SHP77 treated with DMSO at 0.1 percent for 48 hours (cell line): ENCODE results near the gene CPAMD8.
"Not testable (repeated sequence)": the region's sequence is repeated elsewhere in the genome, so short reads cannot be mapped to it uniquely, and the experiment has no call there.

ENCODE experiments used
- DNase-seq: peaks from one replicate; lab custom pipeline; 2025; lab: John Stamatoyannopoulos, UW

Gene CPAMD8

GRCh38 chr19:17037966-17038500 lies 11.4 kb upstream of the CPAMD8 start:
- DNase-seq: no peak

GRCh38 chr19:17037184-17037583 lies 10.6 kb upstream of the CPAMD8 start:
- no peak for DNase-seq

GRCh38 chr19:17036640-17037039 lies 10.0 kb upstream of the CPAMD8 start:
- no peak for DNase-seq

- DNase-seq: no peak
Measured at GRCh38 chr19:17035842-17036424, 9.3 kb upstream of the CPAMD8 start.

GRCh38 chr19:17031741-17032140 lies 5.1 kb upstream of the CPAMD8 start:
- DNase-seq: no peak

- DNase-seq: no peak
Measured at GRCh38 chr19:17027535-17027975, 945 bp upstream of the CPAMD8 start.

- no peak for DNase-seq
Measured at GRCh38 chr19:17025991-17026658, 485 bp downstream of the CPAMD8 start.

- no peak for DNase-seq
Measured at GRCh38 chr19:17025361-17025760, 1.2 kb downstream of the CPAMD8 start.

- DNase-seq: not testable (repeated sequence)
Measured at GRCh38 chr19:17024941-17025340, 1.7 kb downstream of the CPAMD8 start.

GRCh38 chr19:17023805-17024204 lies 2.8 kb downstream of the CPAMD8 start:
- no peak for DNase-seq

- no peak for DNase-seq
Measured at GRCh38 chr19:17022738-17023137, 3.9 kb downstream of the CPAMD8 start.

GRCh38 chr19:17021793-17022590 lies 4.6 kb downstream of the CPAMD8 start:
- DNase-seq: no peak

- no peak for DNase-seq
Measured at GRCh38 chr19:17021328-17021727, 5.3 kb downstream of the CPAMD8 start.

- DNase-seq: no peak
Measured at GRCh38 chr19:17020823-17021222, 5.8 kb downstream of the CPAMD8 start.

GRCh38 chr19:17020385-17020784 lies 6.2 kb downstream of the CPAMD8 start:
- DNase-seq: peak; percentile 6

GRCh38 chr19:17014212-17014861 lies 12.3 kb downstream of the CPAMD8 start:
- DNase-seq: not testable (repeated sequence)

- no peak for DNase-seq
Measured at GRCh38 chr19:17011485-17011884, 15.1 kb downstream of the CPAMD8 start.

GRCh38 chr19:17006579-17006978 lies 20.0 kb downstream of the CPAMD8 start:
- DNase-seq: no peak

GRCh38 chr19:17005000-17005399 lies 21.6 kb downstream of the CPAMD8 start:
- DNase-seq: no peak

- no peak for DNase-seq
Measured at GRCh38 chr19:17004386-17004785, 22.2 kb downstream of the CPAMD8 start.

GRCh38 chr19:17002455-17002854 lies 24.2 kb downstream of the CPAMD8 start:
- DNase-seq: no peak

GRCh38 chr19:17001603-17002183 lies 24.9 kb downstream of the CPAMD8 start:
- DNase-seq: no peak
